CD4-positive, alpha-beta T cell treated with Interleukin-15 for 4 hours (primary cell): ENCODE measurements around the gene MED25.

Source experiments
- DNase-seq: peaks from one replicate; pipeline ENCODE4 v3.0.0-alpha.2; 2020; ENCODE audit warnings: low spot score

Gene MED25

GRCh38 chr19:49817964-49818648, at the start of gene MED25:
Gene MED25 (plus strand): TSS chr19:49818289. CDS start chr19:49818342, 53 bp downstream.
- DNase-seq = peak; percentile 89

DNA sequence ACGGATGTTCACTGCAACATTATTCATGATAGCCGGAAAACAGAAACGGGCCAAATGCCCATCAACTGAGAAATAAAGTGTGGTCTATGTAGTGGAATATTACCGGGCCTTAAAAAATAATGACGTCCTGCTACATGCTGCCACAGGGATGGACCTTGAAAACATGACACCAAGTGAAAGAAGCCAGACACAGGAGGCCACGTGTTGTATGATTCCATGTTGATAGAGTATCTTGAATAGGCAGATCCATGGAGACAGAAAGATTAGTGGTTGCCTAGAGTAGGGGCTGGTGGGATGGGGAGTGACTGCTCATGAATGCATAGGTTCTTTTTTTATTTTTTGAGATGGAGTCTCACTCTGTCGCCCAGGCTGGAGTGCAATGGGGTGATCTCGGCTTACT, 47.6 kb upstream of the MED25 start:
- no peak for DNase-seq

GRCh38 chr19:49771674-49772139, 46.4 kb upstream of the MED25 start:
- no peak for DNase-seq

- DNase-seq = no peak
Observed at GRCh38 chr19:49772850-49773432, 45.1 kb upstream of the MED25 start.

- no peak for DNase-seq
Observed at GRCh38 chr19:49773663-49774350, 44.3 kb upstream of the MED25 start.

DNA sequence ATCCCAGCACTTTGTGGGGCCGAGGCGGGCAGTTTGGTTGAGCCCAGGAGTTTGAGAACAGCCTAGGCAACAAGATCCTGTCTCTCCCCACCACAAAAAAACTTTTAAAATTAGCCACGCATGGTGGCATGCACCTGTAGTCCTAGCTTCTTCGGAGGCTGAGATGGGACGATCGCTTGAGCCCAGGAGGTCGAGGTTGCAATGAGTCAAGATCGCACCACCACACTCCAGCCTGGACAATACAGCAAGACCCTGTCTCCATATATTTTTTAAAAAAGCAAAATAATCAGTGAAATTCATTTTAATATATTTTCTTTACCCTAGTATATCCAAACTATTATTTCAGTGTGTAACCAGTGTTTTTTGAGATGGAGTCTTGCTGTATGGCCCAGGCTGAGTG, 43.1 kb upstream of the MED25 start:
- no peak for DNase-seq

DNA sequence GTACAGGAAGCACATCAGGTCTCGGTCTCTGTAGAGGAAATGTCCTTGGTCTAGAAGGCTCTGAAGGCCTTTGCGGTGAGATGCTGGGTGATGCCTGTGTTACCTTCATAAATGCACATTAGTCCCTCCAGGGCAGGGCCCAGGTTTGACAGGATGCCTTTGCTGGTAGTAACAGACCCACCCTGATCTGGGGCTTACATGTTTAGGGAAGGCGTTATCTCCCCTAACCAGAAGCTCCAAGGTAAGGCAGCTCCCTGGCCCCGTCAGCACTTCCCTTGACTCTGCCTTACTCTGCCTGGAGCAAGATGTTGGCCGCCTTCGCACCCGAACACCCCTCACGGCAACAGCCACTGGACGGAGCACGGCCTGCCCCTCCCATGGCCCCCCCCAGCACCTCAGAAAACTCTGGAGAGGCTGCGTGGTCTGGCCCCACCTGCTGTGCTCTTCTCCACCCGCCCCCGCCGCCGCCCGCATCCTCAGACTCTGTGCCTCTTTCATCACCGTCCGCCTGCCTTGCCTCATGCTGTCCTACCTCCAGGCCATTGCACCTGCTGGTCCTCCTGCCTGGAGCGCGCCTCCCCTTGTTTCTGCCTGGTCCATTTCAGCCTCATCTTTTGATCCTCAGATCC, 42.2 kb upstream of the MED25 start:
- no peak for DNase-seq

GRCh38 chr19:49776371-49776764, 41.7 kb upstream of the MED25 start:
- DNase-seq = no peak

DNA sequence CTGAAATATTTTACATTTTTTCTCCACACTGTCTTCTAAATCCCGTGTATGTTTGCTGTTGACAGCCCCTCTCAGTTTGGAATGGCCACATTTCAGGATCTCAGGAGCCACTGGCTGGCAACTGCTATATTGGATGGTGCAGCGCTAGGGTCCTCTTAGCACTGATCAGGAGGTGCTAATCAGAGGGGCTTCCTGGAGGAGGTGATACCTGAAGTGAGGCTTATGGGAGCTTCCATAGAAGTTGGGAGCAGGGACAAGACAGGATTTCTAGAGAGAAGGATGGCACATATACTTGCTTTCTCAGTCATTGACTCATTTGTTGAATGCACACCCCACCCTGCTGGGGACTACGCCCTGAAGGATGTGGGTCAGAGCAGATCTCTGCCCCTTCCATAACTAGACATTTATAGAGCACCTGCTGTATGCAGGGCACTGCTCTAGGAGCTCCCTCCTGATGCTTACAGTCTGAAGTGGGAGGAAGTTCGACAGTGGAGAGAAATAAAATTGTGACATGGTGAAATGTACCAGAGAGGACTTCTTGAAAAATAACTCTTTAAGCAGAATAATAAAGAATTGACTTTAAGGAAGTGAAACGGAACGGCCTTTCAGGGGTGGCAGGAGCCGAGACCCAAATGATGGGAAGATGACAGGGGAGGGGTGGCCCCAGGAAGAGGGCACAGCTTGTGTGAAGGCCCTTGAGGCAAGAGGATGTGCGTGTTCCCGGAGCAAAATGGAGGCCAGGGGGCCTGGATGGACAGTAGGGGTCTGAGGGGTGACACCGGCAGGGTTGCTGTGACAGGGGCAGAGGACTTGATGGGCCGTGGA, 38.1 kb upstream of the MED25 start:
- no peak for DNase-seq

- no peak for DNase-seq
Observed at GRCh38 chr19:49780861-49781260, 37.2 kb upstream of the MED25 start.

- no peak for DNase-seq
Observed at GRCh38 chr19:49781394-49781793, 36.7 kb upstream of the MED25 start.

DNA sequence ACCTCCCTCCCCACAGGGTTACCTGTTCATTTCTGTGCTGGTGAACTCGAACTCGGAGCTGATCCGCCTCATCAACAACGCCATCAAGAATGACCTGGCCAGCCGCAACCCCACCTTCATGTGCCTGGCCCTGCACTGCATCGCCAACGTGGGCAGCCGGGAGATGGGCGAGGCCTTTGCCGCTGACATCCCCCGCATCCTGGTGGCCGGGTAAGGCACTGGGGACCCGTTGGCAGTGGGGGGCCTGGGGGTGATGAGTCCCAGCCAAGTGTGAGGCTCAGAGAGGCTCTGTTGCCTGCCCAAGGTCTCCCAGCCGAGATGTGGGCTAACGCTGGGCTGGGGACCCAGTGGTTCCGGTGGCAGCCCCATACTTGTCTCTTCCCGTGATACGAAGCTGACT, 35.6 kb upstream of the MED25 start:
- DNase-seq = no peak

DNA sequence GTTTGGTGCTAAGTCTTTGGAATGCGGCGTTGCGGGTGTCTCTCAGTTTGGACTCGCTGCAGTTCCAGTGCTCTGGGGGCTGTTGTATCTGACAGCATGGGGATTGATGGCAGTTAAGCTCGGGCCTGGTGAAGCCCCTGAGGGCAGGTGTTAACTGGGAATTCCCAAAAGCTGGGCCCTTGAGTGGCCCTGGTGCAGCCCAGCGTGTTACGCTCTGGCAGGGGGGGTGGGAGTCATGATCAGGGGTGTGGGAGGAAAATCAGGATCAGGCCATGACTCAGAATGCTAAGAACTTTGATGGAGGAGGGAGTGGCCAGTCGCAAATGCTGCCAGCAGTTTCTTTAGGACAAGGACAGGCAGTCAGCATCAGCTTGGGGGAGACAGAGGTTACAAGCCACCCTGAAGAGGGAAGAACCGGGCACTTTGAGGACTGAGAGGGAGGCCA, 31.7 kb upstream of the MED25 start:
- no peak for DNase-seq

DNA sequence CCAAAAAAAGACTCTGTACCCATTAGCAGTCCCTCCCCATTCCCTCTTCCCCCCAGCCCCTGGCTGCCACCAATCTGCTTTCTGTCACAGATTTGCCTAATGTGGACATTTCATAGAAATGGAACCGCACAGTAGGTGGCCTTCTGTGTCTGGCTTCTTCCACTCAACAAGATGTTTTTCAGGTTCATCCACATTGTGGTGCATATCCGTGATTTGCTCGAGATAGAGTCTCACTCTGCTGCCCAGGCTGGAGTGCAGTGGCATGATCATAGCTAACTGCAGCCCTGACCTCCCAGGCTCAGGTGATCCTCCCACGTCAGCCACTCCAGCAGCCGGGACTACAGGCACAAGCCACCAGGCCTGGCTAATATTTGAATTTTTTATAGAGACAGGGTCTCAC, 30.3 kb upstream of the MED25 start:
- DNase-seq = no peak

GRCh38 chr19:49788857-49789256, 29.2 kb upstream of the MED25 start:
- DNase-seq = no peak

DNA sequence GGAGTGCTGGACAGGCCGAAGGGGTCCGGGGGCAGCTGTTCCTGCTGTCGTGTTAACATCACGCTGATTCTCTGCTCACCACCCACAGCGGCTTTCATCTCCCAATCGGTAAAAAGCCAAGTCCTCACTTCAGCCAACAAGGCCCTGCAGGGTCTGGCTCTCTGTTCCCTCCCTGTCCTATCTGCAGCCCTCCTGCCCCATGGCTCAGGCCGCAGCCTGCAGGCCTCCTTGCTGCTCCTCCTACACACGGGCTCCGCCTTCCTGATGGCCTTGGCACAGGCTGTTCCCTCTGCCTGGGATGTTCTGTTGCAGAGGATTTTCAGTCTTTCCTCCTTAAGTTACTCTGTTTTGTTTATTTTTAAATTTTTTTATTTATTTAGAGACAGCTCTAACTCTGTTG, 27.2 kb upstream of the MED25 start:
- DNase-seq = no peak

DNA sequence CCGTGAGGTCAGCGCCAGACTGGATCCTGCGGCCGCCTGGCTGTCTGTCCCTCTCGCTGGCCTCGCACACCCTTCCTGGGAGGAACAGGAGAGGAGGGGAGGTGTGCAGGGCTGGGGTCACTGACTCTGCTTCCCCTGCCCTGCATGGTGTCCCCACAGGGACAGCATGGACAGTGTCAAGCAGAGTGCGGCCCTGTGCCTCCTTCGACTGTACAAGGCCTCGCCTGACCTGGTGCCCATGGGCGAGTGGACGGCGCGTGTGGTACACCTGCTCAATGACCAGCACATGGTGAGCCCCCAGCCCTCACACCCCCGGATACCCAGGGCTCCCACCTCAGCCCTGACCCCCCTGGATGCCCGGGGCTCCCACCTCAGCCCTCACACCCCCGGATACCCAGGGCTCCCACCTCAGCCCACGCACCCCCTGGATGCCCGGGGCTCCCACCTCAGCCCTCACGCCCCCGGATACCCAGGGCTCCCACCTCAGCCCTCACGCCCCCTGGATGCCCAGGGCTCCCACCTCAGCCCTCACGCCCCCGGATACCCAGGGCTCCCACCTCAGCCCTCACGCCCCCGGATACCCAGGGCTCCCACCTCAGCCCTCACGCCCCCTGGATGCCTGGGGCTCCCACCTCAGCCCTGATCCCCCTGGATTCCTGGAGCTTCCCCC, 26.2 kb upstream of the MED25 start:
- no peak for DNase-seq

DNA sequence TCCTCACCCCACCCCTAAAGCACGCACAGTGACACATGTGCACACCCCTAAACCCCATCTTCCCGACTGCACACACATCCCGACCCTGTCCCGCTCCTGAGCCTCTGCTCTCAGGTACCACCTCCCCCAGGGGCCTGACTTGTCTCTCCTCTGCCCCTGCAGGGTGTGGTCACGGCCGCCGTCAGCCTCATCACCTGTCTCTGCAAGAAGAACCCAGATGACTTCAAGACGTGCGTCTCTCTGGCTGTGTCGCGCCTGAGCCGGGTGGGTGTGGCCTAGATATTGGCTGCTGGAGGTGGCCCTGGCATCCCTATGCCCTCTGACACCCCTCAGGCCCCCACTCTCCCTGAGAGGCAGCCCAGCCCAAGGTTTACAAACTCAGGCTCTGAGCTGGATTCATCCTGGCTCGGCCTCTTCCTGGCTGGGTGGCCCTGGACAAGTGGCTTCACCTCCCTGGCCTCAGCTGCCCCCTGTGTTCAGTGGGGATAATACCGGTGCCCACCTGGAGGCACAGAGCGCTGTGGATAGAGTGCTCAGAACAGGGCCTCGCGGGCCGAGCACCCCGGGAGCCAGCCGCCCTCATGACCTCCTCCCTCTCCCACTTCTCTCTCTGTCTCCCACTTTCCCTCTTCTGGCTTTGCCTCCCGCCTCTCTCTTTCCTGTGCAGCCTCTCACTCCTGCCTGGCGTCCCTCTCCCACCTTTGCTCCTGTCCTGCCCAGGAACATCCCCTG, 25.1 kb upstream of the MED25 start:
- DNase-seq = no peak

DNA sequence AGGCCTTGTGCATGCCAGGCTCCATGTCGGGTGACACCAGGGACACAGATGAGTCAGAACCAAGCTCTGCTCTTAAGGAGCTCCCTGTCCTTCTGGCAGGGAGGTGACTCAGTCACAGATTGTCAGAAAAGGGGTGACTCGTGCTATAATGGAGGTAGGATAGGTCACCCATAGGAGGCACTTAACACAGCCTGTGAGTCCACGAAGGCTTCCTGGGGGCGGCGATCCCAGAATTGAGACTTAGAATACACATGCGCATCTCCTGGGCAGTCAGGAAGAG, 24.6 kb upstream of the MED25 start:
- no peak for DNase-seq

GRCh38 chr19:49795615-49796014, 22.5 kb upstream of the MED25 start:
- DNase-seq = no peak

DNA sequence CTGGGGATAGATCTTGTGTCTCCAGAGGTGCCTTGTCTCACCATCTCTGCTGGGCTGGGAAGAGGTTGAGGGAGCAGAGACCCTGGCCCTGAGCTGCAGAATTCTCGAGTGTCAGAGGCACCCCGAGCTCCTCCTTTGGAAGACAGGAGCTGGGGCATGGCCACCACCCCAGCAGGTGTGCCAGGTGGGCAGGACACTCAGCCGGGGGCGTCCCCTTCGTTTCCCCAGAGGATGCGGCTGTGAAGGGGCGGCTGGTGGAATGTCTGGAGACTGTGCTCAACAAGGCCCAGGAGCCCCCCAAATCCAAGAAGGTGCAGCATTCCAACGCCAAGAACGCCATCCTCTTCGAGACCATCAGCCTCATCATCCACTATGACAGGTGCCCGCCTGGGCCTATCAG, 19.5 kb upstream of the MED25 start:
- DNase-seq = no peak
